Fibroblast of lung (primary cell): ENCODE measurements around the gene CNTN4. TPM values are rescaled to one million over a fixed set of nuclear protein-coding genes. Genes with fewer than 3 reads are reported as not detected.

Experiments used
- DNase-seq, 2 donors: peaks; one replicate each; pipeline versions ENCODE4 v3.0.0 to v3.0.0-alpha.2; 2010; ENCODE audit warnings: low read depth in 2 of 2
- H2AFZ ChIP-seq: 2 replicates; pipeline ENCODE4 v1.5.1; 2012; ENCODE audit warnings: low read length, control low read depth, inconsistent platforms
- H3K27ac ChIP-seq: 2 replicates; pipeline ENCODE4 v1.5.1; 2011; ENCODE audit warnings: low read length, control low read depth; ENCODE audit not compliant: insufficient read depth
- H3K27me3 ChIP-seq: 2 replicates; pipeline ENCODE4 v1.5.1; 2011; ENCODE audit warnings: mild to moderate bottlenecking, low read length; ENCODE audit not compliant: control insufficient read depth, insufficient read depth
- H3K36me3 ChIP-seq: 2 replicates; pipeline ENCODE4 v1.5.1; 2011; ENCODE audit warnings: low read length; ENCODE audit not compliant: control insufficient read depth, insufficient read depth
- H3K4me1 ChIP-seq: 2 replicates; pipeline ENCODE4 v1.5.1; 2011; ENCODE audit warnings: low read length; ENCODE audit not compliant: control insufficient read depth, insufficient read depth; ENCODE audit errors: extremely low read depth
- H3K4me2 ChIP-seq: 2 replicates; pipeline ENCODE4 v1.5.1; 2011; ENCODE audit warnings: low read length, control low read depth; ENCODE audit not compliant: insufficient read depth; ENCODE audit errors: extremely low read depth
- H3K4me3 ChIP-seq, 4 experiments: fragments of 200-600 bp in 1 of 4; sonication (generic) in 1 of 4; replicated peaks in 1 of 4; 2 replicates each; pipeline ENCODE4 v1.5.1; 2011 to 2016; ENCODE audit warnings: low read length in 4 of 4, low read depth in 3 of 4, mild to moderate bottlenecking in 3 of 4, control low read depth in 2 of 4, inconsistent platforms in 1 of 4, mixed read lengths in 1 of 4; ENCODE audit not compliant: insufficient read depth in 1 of 4; ENCODE audit errors: control extremely low read depth in 1 of 4
- H3K79me2 ChIP-seq: 2 replicates; pipeline ENCODE4 v1.5.1; 2012; ENCODE audit warnings: mild to moderate bottlenecking, low read length, inconsistent platforms; ENCODE audit not compliant: control insufficient read depth, insufficient read depth
- H3K9ac ChIP-seq: 2 replicates; pipeline ENCODE4 v1.5.1; 2011; ENCODE audit warnings: mild to moderate bottlenecking, low read length, control low read depth; ENCODE audit not compliant: insufficient read depth
- H3K9me3 ChIP-seq: 2 replicates; pipeline ENCODE4 v1.5.1; 2012; ENCODE audit warnings: low read depth, low read length; ENCODE audit not compliant: control insufficient read depth, insufficient read depth
- H4K20me1 ChIP-seq: 2 replicates; pipeline ENCODE4 v1.5.1; 2011; ENCODE audit warnings: low read length; ENCODE audit not compliant: control insufficient read depth, insufficient read depth; ENCODE audit errors: extremely low read depth
- EZH2 ChIP-seq: IDR thresholded peaks from 2 replicates; pipeline ENCODE4 v1.5.1; 2012; ENCODE audit warnings: low read length, control low read depth, mild to moderate bottlenecking; ENCODE audit errors: missing control alignments
- polyA plus RNA-seq, 2 donors: library from polyadenylated mRNA; depleted of rRNA in 1 of 2; stranded (reverse) in 1 of 2; unstranded in 1 of 2; fragments of >200 nt; gene quantifications; 2 replicates each; pipeline ENCODE4 v1.2.1, GENCODE V29; 2011 to 2012; ENCODE audit warnings: missing spikeins in 1 of 2
- total RNA-seq: library from RNA; depleted of rRNA; stranded (reverse); fragments of >200 nt; gene quantifications from 2 replicates; pipeline ENCODE4 v1.2.1, GENCODE V29; 2014
- TF ChIP-seq, protein P1 (sequence below), 2 donors: IDR thresholded peaks in 1 of 2; conservative IDR thresholded peaks in 1 of 2; 1 replicate in 1 of 2; 2 replicates in 1 of 2; pipeline ENCODE4 v1.5.1; 2011 to 2012; ENCODE audit warnings: low read length in 2 of 2, control low read depth in 1 of 2, inconsistent platforms in 1 of 2, low read depth in 1 of 2, mild to moderate bottlenecking in 1 of 2

CNTN4 gene
- total and polyA plus RNA-seq, 2 donors (not counting 1 experiment from before 2014, with no cell fraction given), result 0.17 to 0.69 TPM

DNA sequence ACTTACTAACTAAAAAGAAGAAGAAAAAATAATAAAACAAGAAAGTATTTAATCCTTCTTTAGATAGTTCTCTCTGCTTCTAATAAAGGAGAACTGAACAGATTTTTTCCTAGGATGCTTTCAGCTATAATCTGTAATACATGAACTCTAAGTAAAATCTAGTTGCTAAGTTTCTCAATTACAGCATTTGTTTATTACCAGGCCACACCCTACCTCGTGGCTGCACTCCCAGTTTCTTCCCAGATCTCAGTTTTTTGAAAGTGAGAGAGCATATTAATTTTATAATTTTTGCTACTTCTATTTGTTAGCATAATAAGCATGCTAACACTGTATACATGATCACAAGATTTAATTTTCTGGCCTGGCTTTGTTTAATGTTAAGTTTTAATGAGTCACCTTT is 753.2 kb downstream of the CNTN4 start:
- DNase-seq, result no peak
- H3K9ac ChIP-seq, result no peak overlapping the region
- H3K4me1 ChIP-seq, result no peaks in the 10 kb centered on the region
- no peaks in the 10 kb centered on the region for H4K20me1 ChIP-seq
- no peaks in the 10 kb centered on the region for H3K9me3 ChIP-seq
- no peaks in the 10 kb centered on the region for H3K36me3 ChIP-seq
- H3K27me3 ChIP-seq, result no peaks in the 10 kb centered on the region
- no peak overlapping the region for H3K4me3 ChIP-seq
- H2AFZ ChIP-seq, result no peak overlapping the region
- H3K27ac ChIP-seq, result no peak overlapping the region
- TF ChIP-seq EZH2, result no peak
- TF ChIP-seq, protein P1, sequence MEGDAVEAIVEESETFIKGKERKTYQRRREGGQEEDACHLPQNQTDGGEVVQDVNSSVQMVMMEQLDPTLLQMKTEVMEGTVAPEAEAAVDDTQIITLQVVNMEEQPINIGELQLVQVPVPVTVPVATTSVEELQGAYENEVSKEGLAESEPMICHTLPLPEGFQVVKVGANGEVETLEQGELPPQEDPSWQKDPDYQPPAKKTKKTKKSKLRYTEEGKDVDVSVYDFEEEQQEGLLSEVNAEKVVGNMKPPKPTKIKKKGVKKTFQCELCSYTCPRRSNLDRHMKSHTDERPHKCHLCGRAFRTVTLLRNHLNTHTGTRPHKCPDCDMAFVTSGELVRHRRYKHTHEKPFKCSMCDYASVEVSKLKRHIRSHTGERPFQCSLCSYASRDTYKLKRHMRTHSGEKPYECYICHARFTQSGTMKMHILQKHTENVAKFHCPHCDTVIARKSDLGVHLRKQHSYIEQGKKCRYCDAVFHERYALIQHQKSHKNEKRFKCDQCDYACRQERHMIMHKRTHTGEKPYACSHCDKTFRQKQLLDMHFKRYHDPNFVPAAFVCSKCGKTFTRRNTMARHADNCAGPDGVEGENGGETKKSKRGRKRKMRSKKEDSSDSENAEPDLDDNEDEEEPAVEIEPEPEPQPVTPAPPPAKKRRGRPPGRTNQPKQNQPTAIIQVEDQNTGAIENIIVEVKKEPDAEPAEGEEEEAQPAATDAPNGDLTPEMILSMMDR (conservative IDR thresholded peaks at IDR 0.05 in 1 of 2, IDR thresholded peaks at IDR 0.05 in 1 of 2; ENCODE audit: low read depth in 1 of 2, low read length in 2 of 2), result no peak
- H3K4me2 ChIP-seq, result no peak overlapping the region
- no peaks in the 10 kb centered on the region for H3K79me2 ChIP-seq

DNA sequence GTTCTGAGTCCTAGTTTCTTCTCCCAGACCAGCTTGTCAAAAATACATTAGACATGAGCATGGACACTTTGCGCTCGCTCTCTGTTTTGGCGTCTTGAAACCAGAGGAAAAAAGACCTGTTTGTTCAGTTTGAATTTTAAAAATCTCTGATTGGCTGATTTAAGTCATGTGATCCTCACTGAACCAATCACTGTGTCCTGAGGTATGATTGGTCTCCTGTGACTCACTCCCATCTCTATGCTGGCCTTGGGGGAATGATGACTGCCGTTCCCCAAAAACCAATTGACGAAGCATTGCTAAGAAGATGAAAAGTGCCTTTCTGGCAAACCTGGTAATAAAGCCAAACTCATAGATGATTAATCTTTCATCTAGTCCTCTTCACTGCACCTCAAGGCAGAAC is 755.0 kb downstream of the CNTN4 start:
- Histone ChIP-seq H4K20me1 (no peaks in the 10 kb centered on the region), H3K36me3 (no peaks in the 10 kb centered on the region), H3K4me1 (no peaks in the 10 kb centered on the region), H3K79me2 (no peaks in the 10 kb centered on the region), H3K9me3 (no peaks in the 10 kb centered on the region), H3K27me3 (no peaks in the 10 kb centered on the region), H3K4me2 (no peak overlapping the region), H2AFZ (no peak overlapping the region), H3K4me3 (no peak overlapping the region), H3K9ac (no peak overlapping the region), H3K27ac (no peak overlapping the region)
- TF ChIP-seq, protein P1 (conservative IDR thresholded peaks at IDR 0.05 in 1 of 2, IDR thresholded peaks at IDR 0.05 in 1 of 2; ENCODE audit: low read depth in 1 of 2, low read length in 2 of 2), result no peak
- no peak for TF ChIP-seq EZH2
- no peak for DNase-seq

DNA sequence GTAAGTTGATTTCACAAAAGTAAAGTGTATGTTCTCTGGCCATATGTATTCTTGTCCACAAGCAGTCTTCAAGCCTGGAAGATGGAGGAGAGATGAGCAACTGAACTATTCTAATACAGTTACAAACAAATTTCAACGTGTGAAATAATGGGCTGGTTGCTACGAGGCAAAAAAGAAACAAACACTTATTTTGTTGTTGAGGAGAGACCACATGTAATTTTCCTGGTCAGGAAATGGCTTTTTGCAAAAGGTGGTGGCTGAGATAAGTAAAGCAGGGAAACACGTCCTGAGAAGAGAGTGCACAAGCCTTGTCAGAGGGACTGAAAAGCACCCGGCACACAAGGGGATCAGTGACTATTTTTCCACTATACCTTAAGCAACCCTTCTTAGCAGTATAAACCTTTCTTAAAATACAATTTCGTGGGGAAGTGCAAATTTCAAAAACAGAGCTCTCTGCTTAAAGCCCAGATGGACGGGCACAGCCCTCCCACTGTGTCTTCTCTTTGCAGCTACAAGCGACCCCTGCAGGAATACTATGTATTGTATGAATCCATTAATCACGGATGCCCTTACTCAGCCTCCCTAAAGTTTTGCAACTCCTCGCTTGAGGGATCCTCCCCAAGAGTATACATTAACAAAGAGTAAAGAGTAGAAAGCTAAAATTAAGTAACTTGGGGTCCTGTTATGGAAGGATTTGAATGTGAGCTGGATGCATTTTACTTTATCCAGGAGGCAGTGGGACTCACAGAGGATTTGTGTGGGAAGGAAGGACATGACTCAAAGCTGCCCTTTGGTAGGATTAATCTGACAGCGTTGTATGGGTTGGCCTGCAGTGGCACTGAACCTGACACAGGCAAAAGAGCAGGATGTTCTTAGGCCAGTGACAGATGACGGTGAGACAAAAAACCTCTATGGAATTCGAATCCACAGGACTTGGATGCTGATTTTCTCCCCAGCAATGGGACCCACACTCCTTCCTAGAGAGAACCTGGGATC is 757.8 kb downstream of the CNTN4 start:
- no peak overlapping the region for H3K4me2 ChIP-seq
- DNase-seq, result no peak
- TF ChIP-seq EZH2, result no peak
- TF ChIP-seq, protein P1 (conservative IDR thresholded peaks at IDR 0.05 in 1 of 2, IDR thresholded peaks at IDR 0.05 in 1 of 2; ENCODE audit: low read depth in 1 of 2, low read length in 2 of 2), result no peak
- no peak overlapping the region for H2AFZ ChIP-seq
- no peaks in the 10 kb centered on the region for H4K20me1 ChIP-seq
- no peak overlapping the region for H3K4me3 ChIP-seq
- no peaks in the 10 kb centered on the region for H3K4me1 ChIP-seq
- no peaks in the 10 kb centered on the region for H3K9me3 ChIP-seq
- H3K9ac ChIP-seq, result no peak overlapping the region
- no peaks in the 10 kb centered on the region for H3K36me3 ChIP-seq
- no peak overlapping the region for H3K27ac ChIP-seq
- H3K27me3 ChIP-seq, result no peaks in the 10 kb centered on the region
- H3K79me2 ChIP-seq, result no peaks in the 10 kb centered on the region
